ENCODE measurements around the gene ATP2C2.

GRCh38 chr16:84496991-84497390, 128.7 kb downstream of the ATP2C2 start:
- TF ChIP-seq POLR2AphosphoS5 (IDR thresholded peaks at IDR 0.05; ENCODE audit: low read depth, low read length) (no peak), POLR2A (IDR thresholded peaks at IDR 0.05; ENCODE audit: low read depth, low read length) (no peak)
